Prostate gland (tissue), 2 donors: ENCODE data around the gene NUCKS1. TPM values are rescaled to one million over a fixed set of nuclear protein-coding genes. Genes with fewer than 3 reads are reported as not detected.

Experiments used
- DNase-seq: peaks from one replicate; pipeline ENCODE4 v3.0.0-alpha.2; 2019; ENCODE audit warnings: low spot score
- H3K27ac ChIP-seq, 2 donors: fragments of 200-600 bp; sonication (generic); 2 replicates each; pipeline ENCODE4 v1.5.1; 2017 to 2019
- H3K27me3 ChIP-seq: fragments of 200-600 bp; sonication (generic); replicated peaks from 2 replicates; pipeline ENCODE4 v1.5.1; 2019; ENCODE audit not compliant: insufficient read depth
- H3K36me3 ChIP-seq, 2 donors: fragments of 200-600 bp; sonication (generic); 1 replicate in 1 of 2; 2 replicates in 1 of 2; pipeline versions ENCODE4 v1.5.1 to v1.8.1; 2017 to 2019
- H3K4me1 ChIP-seq: fragments of 200-600 bp; sonication (generic); replicated peaks from 2 replicates; pipeline ENCODE4 v1.5.1; 2019
- H3K4me3 ChIP-seq, 2 donors: fragments of 200-600 bp; sonication (generic); 2 replicates each; pipeline ENCODE4 v1.5.1; 2017 to 2019
- H3K9me3 ChIP-seq: fragments of 200-600 bp; sonication (generic); 2 replicates; pipeline ENCODE4 v1.5.1; 2017
- CTCF ChIP-seq, 4 experiments: fragments of 200-600 bp in 2 of 4; fragments of 450-650 bp in 2 of 4; sonication (generic) in 2 of 4; IDR thresholded peaks; 1 replicate in 3 of 4; 2 replicates in 1 of 4; pipeline ENCODE4 v1.5.1; 2016 to 2019; ENCODE audit warnings: antibody characterized with exemption in 4 of 4, mild to moderate bottlenecking in 2 of 4, moderate library complexity in 2 of 4
- POLR2A ChIP-seq: fragments of 450-650 bp; IDR thresholded peaks from one replicate; pipeline ENCODE4 v1.6.1; 2016; ENCODE audit warnings: antibody characterized with exemption, mild to moderate bottlenecking
- POLR2AphosphoS5 ChIP-seq: sonication (generic); formaldehyde crosslinking; IDR thresholded peaks from one replicate; pipeline ENCODE4 v1.6.1; 2017; ENCODE audit warnings: antibody characterized with exemption
- WGBS: methylation state at CpG from one replicate; pipeline ENCODE4 v1.1.5; 2018; 5-methylcytosine and 5-hydroxymethylcytosine counted together
- intact Hi-C: fragments of 100-400 bp; cut with DNase I; formaldehyde crosslinking; loops from one replicate; pipeline ENCODE4 v1.14.2; 2022
- total RNA-seq, 2 donors: library from RNA; depleted of rRNA; stranded (reverse); fragments of >200 nt; gene quantifications; one replicate each; pipeline ENCODE4 v1.1.0, GENCODE V29; 2016

Gene NUCKS1
- total RNA-seq, 2 donors from 2014 or later = 102 to 111 TPM

- TF ChIP-seq POLR2AphosphoS5 (no peak), CTCF (IDR thresholded peaks at IDR 0.05) (no peak)
- Histone ChIP-seq H3K9me3 (no peaks in the 10 kb centered on the region), H3K4me3 (no peak overlapping the region), H3K4me1 (peaks cover 8% of the 10 kb centered on the region), H3K27ac (no peak overlapping the region), H3K27me3 (no peaks in the 10 kb centered on the region), H3K36me3 (no peaks in the 10 kb centered on the region)
- 63% methylated on average over 12 of the region's 12 CpGs for WGBS
- intact Hi-C loops = no loop called here
- DNase-seq = no peak
Observed at GRCh38 chr1:205693421-205693991, 56.5 kb downstream of the NUCKS1 start.

GRCh38 chr1:205692423-205692822 lies 57.6 kb downstream of the NUCKS1 start:
- no peak overlapping the region for H3K4me3 ChIP-seq

GRCh38 chr1:205690122-205690756 lies 59.7 kb downstream of the NUCKS1 start:
- no peaks in the 10 kb centered on the region for H3K27me3 ChIP-seq
- H3K4me1 ChIP-seq = no peaks in the 10 kb centered on the region
- WGBS = 84% methylated on average over 8 of the region's 8 CpGs
- DNase-seq = no peak
- TF ChIP-seq POLR2AphosphoS5 = no peak
- H3K4me3 ChIP-seq = no peak overlapping the region
- intact Hi-C loops = no loop called here
- H3K36me3 ChIP-seq = no peaks in the 10 kb centered on the region
- H3K27ac ChIP-seq = no peak overlapping the region
- H3K9me3 ChIP-seq = no peaks in the 10 kb centered on the region

More at GRCh38 chr1:205692423-205692822, 57.6 kb downstream of the NUCKS1 start:
- Histone ChIP-seq H3K36me3 (no peaks in the 10 kb centered on the region), H3K4me1 (peaks cover 5% of the 10 kb centered on the region), H3K9me3 (no peaks in the 10 kb centered on the region), H3K27ac (no peak overlapping the region), H3K27me3 (no peaks in the 10 kb centered on the region)
- intact Hi-C loops = no loop called here
- TF ChIP-seq CTCF (IDR thresholded peaks at IDR 0.05) (no peak), POLR2AphosphoS5 (no peak), POLR2A (no peak)
- DNase-seq = no peak
- WGBS = 96% methylated on average over 6 of the region's 6 CpGs

GRCh38 chr1:205689479-205689878 lies 60.5 kb downstream of the NUCKS1 start:
- TF ChIP-seq CTCF (IDR thresholded peaks at IDR 0.05) (no peak), POLR2A (no peak), POLR2AphosphoS5 (no peak)
- no peaks in the 10 kb centered on the region for H3K4me1 ChIP-seq

GRCh38 chr1:205688171-205689080 lies 61.6 kb downstream of the NUCKS1 start:
- Histone ChIP-seq H3K4me3 (no peak overlapping the region), H3K27ac (no peak overlapping the region), H3K36me3 (no peaks in the 10 kb centered on the region), H3K27me3 (no peaks in the 10 kb centered on the region), H3K9me3 (no peaks in the 10 kb centered on the region), H3K4me1 (no peaks in the 10 kb centered on the region)
- intact Hi-C loops = no loop called here
- WGBS = 63% methylated on average over 7 of the region's 7 CpGs
- DNase-seq = no peak
- TF ChIP-seq CTCF (IDR thresholded peaks at IDR 0.05) (no peak), POLR2AphosphoS5 (no peak), POLR2A (no peak)

More at GRCh38 chr1:205689479-205689878, 60.5 kb downstream of the NUCKS1 start:
- no peak overlapping the region for H3K27ac ChIP-seq
- DNase-seq = no peak
- no peak overlapping the region for H3K4me3 ChIP-seq
- no peaks in the 10 kb centered on the region for H3K36me3 ChIP-seq
- no peaks in the 10 kb centered on the region for H3K9me3 ChIP-seq
- intact Hi-C loops = no loop called here
- WGBS = 76% methylated on average over 5 of the region's 5 CpGs
- no peaks in the 10 kb centered on the region for H3K27me3 ChIP-seq
